Measurements from ENCODE around the gene ZC3H18. TPM values are rescaled to one million over a fixed set of nuclear protein-coding genes. Genes with fewer than 3 reads are reported as not detected.

Gene ZC3H18
- total RNA-seq, 4 donors from 2014 or later: 19.7 to 52.2 (median 28.1) TPM

GRCh38 chr16:88529596-88529995, 40.6 kb upstream of the ZC3H18 start:
- Histone ChIP-seq H3K4me1 (peaks cover 0 to 59% (median 11%) of the 10 kb centered on the region in 4 donors), H3K27me3 (peaks cover 0 to 6% of the 10 kb centered on the region in 2 donors), H3K27ac (no peak overlapping the region), H3K4me3 (no peak overlapping the region), H3K36me3 (peaks cover 0 to 21% (median 0%) of the 10 kb centered on the region in 3 donors), H3K9me3 (no peaks in the 10 kb centered on the region)
- 80 to 81% methylated on average over 9 of the region's 9 CpGs for WGBS, 2 donors
- TF ChIP-seq EP300 (IDR thresholded peaks at IDR 0.05) (no peak), CTCF (IDR thresholded peaks at IDR 0.05) (no peak), POLR2A (IDR thresholded peaks at IDR 0.05) (no peak)
- no peak for DNase-seq (ENCODE audit: low spot score in 2 of 2)

GRCh38 chr16:88530051-88530857, 39.9 kb upstream of the ZC3H18 start:
- TF ChIP-seq EP300 (IDR thresholded peaks at IDR 0.05) (no peak), CTCF (IDR thresholded peaks at IDR 0.05) (no peak), POLR2A (IDR thresholded peaks at IDR 0.05) (no peak)
- 83 to 89% methylated on average over 26 to 27 of the region's 27 CpGs for WGBS, 2 donors
- H3K4me1 ChIP-seq: peaks cover 0 to 58% (median 16%) of the 10 kb centered on the region in 4 donors
- no peaks in the 10 kb centered on the region for H3K27me3 ChIP-seq
- peaks cover 0 to 23% (median 0%) of the 10 kb centered on the region in 3 donors for H3K36me3 ChIP-seq
- H3K9me3 ChIP-seq: no peaks in the 10 kb centered on the region
- DNase-seq (ENCODE audit: low spot score in 2 of 2): no peak
- H3K4me3 ChIP-seq: no peak overlapping the region
- H3K27ac ChIP-seq: no peak overlapping the region

GRCh38 chr16:88530858-88531203, 39.4 kb upstream of the ZC3H18 start:
- Histone ChIP-seq H3K36me3 (peaks cover 0 to 28% (median 0%) of the 10 kb centered on the region in 3 donors), H3K27ac (no peak overlapping the region), H3K27me3 (no peaks in the 10 kb centered on the region), H3K4me3 (no peak overlapping the region), H3K4me1 (peaks cover 0 to 58% (median 19%) of the 10 kb centered on the region in 4 donors), H3K9me3 (no peaks in the 10 kb centered on the region)
- TF ChIP-seq POLR2A (IDR thresholded peaks at IDR 0.05): no peak
- TF ChIP-seq CTCF (IDR thresholded peaks at IDR 0.05): no peak
- TF ChIP-seq EP300 (IDR thresholded peaks at IDR 0.05): no peak
- no peak for DNase-seq (ENCODE audit: low spot score in 2 of 2)
- WGBS, 2 donors: 78% methylated on average over 11 of the region's 11 CpGs

GRCh38 chr16:88531346-88531745, 38.9 kb upstream of the ZC3H18 start:
- H3K9me3 ChIP-seq: no peaks in the 10 kb centered on the region
- 86 to 87% methylated on average over 11 to 12 of the region's 12 CpGs for WGBS, 2 donors
- H3K4me1 ChIP-seq: peaks cover 0 to 57% (median 19%) of the 10 kb centered on the region in 4 donors
- H3K4me3 ChIP-seq: no peak overlapping the region
- no peak overlapping the region for H3K27ac ChIP-seq
- no peaks in the 10 kb centered on the region for H3K27me3 ChIP-seq
- peaks cover 0 to 28% (median 0%) of the 10 kb centered on the region in 3 donors for H3K36me3 ChIP-seq
- TF ChIP-seq EP300 (IDR thresholded peaks at IDR 0.05) (no peak), CTCF (IDR thresholded peaks at IDR 0.05) (no peak), POLR2A (IDR thresholded peaks at IDR 0.05) (no peak)
- no peak for DNase-seq (ENCODE audit: low spot score in 2 of 2)

GRCh38 chr16:88531931-88532433, 38.2 kb upstream of the ZC3H18 start:
- Histone ChIP-seq H3K4me1 (peaks cover 0 to 51% (median 16%) of the 10 kb centered on the region in 4 donors), H3K9me3 (no peaks in the 10 kb centered on the region), H3K27ac (no peak overlapping the region), H3K36me3 (peaks cover 0 to 28% (median 0%) of the 10 kb centered on the region in 3 donors), H3K4me3 (no peak overlapping the region), H3K27me3 (no peaks in the 10 kb centered on the region)
- 88 to 89% methylated on average over 29 to 31 of the region's 34 CpGs for whole genome bisulfite sequencing, 2 donors
- TF ChIP-seq POLR2A (IDR thresholded peaks at IDR 0.05) (no peak), CTCF (IDR thresholded peaks at IDR 0.05) (no peak), EP300 (IDR thresholded peaks at IDR 0.05) (no peak)
- DNase-seq (ENCODE audit: low spot score in 2 of 2): no peak
